Vagina (tissue), 2 donors: Measurements from ENCODE around the gene VWA2.

Experiments used
- CTCF ChIP-seq, 3 experiments: fragments of 450-650 bp in 2 of 3; fragments of 200-600 bp in 1 of 3; sonication (generic) in 1 of 3; IDR thresholded peaks; one replicate each; pipeline ENCODE4 v1.5.1; 2017 to 2019; ENCODE audit warnings: antibody characterized with exemption in 3 of 3, mild to moderate bottlenecking in 2 of 3, moderate library complexity in 2 of 3
- POLR2A ChIP-seq, 2 donors: fragments of 450-650 bp; IDR thresholded peaks; one replicate each; pipeline ENCODE4 v1.6.1; 2017; ENCODE audit warnings: antibody characterized with exemption in 2 of 2, mild to moderate bottlenecking in 2 of 2, moderate library complexity in 2 of 2
- POLR2AphosphoS5 ChIP-seq, 2 donors: sonication (generic); formaldehyde crosslinking; IDR thresholded peaks; one replicate each; pipeline ENCODE4 v1.9.0; 2017; ENCODE audit warnings: antibody characterized with exemption in 2 of 2, mild to moderate bottlenecking in 2 of 2, low read depth in 1 of 2; ENCODE audit not compliant: insufficient read depth in 1 of 2

DNA sequence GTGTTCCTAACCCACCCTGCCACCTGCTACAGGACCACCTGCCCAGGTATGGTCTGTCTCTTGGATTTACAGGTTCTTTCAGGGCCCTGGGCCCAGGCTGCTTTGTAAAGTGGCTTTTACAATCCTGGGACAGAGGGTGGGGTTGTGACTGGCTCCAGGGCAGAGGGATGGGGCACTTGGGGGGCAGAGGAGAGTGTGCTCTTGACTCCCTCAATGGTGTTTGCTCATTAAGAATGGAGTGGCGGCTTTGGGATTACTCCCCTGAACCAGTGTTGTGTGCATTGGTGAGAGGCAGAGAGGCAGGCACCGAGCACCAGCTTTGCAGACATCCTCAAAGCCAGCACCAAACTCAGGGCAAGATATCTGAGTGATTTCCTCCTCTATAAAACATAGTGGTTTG, 43.5 kb downstream of the VWA2 start:
- no peak for TF ChIP-seq POLR2A (IDR thresholded peaks at IDR 0.05)
- TF ChIP-seq POLR2AphosphoS5 (IDR thresholded peaks at IDR 0.05; ENCODE audit: insufficient read depth in 1 of 2, low read depth in 1 of 2) = no peak
- TF ChIP-seq CTCF (IDR thresholded peaks at IDR 0.05) = no peak
